ENCODE measurements around the gene ACER3.
"Not testable (repeated sequence)": the region's sequence is repeated elsewhere in the genome, so short reads cannot be mapped to it uniquely, and the experiment has no call there.

ACER3 gene

DNA sequence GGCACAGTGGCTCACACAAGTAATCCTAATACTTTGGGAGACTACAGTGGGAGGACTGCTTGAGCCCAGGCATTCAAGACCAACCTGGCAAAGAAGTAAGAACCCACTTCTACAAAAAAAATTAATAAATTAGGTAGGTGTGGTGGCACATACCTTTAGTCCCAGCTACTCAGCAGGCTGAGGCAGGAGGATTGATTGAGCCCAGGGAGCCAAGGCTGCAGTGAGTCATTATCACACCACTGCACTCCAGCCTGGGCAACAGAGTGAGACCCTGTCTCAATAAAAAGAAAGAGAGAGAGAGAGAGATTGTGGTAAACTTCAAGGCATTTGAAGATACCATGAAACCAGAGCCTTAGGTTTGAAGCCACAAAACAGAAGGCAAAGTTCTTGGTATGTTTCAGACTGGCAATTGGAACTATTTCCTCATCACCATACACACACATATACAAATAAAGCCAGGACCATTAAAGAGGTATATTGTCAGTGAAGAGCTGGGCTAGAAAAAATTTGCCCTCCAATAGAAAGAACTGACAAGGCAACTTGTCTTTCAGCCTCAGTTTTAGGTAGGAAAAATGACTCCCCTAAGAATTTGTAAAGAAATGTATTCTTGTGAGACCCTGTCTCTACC lies 148.9 kb downstream of the ACER3 start:
- DNase-seq, result no peak

DNA sequence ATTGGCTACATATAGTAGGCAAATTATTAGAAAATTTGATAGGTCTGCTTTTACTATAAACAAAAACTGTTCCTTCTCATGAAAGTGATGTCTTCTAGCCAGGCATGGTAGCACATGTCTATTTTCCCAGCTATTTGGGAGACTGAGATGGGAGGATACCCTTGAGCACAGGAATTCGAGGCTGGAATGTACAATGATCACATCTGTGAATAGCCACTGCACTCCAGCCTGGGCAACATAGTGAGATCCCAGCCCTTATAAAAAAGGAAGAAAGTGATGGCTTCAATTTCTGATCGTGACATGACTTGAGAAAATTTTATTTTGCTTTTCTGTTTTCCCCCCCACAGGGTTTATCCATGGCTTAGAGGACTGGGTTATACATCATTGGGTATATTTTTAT lies 154.0 kb downstream of the ACER3 start:
- no peak for DNase-seq

DNA sequence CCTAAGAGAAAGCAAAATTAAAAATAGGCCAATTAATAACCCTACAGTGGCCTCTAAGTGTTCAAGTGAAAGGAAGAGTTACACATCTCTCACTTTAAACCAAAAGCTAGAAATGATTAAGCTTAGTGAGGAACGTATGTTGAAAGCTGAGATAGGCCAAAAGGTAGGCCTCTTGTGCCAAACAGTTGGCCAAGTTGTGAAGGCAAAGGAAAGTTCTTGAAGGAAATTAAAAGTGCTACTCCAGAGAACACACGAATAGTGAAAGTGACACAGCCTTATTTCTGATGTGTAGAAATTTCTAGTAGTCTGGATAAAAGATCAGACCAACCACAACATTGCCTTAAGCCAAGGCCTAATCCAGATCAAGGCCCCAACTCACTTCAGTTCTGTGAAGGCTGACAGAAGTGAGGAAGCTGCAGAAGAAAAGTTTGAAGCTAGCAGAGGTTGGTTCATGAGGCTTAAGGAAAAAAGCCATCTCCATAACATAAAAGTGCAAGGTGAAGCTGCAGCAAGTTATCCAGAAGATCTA lies 157.7 kb downstream of the ACER3 start:
- not testable (repeated sequence) for DNase-seq

DNA sequence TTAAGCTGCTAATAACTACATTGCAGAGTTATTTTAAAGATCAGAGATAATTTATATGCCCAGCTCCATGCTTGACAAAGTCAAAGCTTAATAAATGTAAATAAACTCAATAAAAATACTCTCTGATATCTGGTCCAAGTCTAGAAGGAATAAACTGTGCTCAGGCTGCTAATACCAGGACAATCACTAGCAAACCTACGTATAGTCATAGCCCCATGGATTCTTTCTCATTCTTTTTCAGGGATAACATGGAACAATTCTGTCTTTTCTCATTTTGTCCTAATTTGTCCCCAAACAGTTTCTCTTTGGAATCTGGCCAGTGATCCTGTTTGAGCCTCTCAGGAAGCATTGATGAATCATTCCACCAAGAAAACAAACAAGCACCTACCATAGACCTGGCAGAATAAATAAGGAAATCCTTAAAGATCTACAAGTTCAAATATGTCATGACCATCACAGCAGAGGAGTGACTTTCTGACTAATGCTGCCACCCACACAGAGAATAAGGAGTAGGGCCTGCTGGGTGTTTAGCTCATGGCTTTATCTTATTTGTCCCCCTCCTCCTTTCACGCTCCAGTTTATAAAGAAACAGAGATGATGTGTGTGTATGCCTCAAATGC lies 159.4 kb downstream of the ACER3 start:
- no peak for DNase-seq

DNA sequence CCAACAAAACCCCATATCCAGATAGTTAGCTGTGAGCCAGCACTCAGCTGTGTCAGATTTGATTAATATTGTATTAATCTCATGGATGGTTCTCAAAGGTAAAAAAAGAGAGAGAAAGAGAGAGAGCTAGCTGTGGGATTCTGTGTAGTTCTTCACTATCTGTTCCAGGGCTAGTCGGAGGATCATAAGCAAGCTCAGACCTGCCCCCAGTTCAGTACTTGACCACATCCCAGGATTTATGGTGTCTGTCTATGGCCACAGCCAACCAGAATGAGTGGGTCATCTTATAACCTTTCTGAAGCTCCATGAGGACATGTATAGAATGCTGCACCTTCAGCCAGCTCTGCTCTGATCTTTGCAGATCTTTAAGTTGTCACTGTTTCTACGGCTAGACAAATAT lies 160.0 kb downstream of the ACER3 start:
- DNase-seq, result peak in 1 of 3 experiments; percentile 1

DNA sequence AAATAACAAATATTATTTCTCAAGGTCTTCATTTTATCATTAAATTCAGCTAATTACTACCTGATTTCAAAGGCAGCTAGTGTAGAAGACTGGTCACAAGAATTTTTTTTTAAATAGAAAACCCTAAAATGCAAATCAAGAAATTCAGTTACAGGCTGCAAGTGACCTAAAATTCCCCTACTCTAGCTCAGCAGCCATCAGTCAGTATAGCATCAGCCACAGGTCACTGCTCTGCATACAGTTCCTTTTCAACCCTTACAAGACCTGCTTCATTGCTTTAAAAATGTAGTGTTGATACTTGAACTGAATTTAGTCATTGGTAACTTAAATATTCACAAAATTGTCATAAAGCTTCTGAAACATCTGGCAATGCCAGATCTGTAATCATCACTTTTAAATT lies 164.0 kb downstream of the ACER3 start:
- DNase-seq, result no peak

DNA sequence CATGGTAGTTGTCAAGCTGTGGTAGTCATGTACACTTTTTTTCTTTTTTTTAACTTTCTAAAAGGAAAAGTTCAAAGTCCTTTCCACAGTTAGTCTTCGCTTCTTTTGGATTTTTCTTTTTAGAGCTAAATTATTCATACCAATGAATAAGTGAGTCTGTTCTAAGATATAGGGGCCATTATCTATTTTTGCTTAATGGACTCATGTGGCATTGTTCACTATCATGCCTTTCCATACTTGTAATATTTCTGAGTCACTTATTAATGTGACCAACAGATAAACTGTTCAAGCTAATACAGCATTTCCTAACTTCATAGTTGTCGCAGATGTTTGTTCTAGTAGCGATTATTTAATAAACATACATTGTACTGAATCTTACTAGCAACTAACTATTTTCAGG lies 165.5 kb downstream of the ACER3 start:
- no peak for DNase-seq

DNA sequence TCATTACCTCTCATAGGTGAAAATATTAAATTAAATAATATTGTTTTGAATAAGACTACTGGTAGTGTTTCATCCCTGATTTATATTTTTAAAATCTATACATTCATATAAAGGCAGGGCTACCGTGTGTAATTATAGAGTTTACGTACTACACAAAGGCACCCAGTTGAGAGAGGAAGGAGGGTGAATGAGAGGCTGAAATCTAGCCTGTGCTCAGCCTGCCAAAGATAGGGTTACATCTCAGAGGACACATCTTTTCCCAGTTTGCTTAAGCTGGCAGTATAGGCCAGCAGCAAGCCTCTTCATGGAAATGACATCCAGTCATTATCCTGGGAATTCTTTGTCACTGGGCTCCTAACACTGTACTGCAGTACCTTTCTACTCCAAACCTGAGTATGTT lies 166.0 kb downstream of the ACER3 start:
- peak in 2 of 3 experiments; percentile 19 to 72 for DNase-seq

DNA sequence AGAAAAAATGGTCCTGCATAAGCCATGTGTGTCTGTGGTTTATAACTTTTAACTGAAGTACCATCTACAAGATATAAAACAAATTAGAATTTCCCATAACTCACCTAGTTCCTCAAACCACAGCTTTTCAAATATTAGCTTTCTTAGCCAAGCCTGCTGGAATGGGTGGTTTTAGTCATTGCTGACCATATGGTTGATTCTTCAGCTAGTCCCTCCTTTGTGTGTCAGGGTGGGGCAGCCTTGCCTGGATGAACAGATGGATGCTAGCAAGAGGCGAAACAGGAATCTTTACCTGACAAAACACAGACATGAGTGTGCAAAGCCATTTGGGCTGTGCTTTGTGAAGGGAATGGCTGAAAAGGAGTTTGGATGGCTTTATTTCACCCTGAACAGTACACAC lies 166.6 kb downstream of the ACER3 start:
- DNase-seq, result peak in 1 of 3 experiments; percentile 37

DNA sequence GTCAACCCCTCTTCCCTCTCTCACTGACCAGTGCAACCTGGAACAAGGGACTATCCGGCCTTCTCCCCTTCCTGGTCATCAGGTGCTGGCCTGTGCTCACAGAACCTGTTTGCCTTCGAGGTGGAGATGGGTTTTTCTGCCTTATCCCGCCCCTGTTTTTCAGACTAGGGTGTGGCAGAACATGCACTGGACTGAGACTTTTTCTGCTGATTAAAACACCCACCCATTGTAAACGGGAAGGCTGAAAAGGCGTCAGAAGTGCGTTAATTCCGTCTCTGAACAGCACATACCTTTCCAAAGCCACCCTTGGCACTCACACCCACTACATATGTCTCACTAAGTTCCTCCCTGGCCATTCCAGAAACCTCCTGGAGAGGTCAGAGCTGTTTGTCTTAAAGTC lies 169.1 kb downstream of the ACER3 start:
- no peak for DNase-seq

DNA sequence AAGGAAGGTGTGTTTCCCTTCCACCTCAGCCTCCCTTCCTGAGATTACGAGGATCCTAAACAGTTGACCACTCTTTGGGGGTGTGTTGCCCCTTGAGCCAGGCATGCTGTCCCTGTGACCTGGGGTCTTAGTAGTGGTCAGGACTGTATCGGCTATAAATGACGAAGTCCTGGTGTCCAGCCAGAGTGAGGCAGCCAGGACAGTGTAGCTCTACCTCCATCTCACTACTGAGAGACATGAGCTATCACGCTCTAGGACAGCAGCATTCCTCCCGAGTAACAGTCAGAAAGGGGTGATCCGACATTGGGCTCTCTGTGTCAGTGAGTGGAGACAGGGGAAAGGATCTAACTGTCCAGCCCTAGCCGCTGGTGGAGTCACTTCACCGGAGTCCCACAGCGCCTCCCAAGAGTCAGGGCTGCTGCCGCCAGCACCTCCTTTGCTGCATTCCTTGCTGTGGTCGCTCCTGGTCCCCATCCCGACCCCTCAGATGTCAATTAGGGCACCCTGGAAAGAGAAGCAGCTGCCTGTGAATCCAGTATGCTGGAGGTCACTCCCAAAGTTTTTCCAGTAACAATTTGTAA lies 170.2 kb downstream of the ACER3 start:
- no peak for DNase-seq

DNA sequence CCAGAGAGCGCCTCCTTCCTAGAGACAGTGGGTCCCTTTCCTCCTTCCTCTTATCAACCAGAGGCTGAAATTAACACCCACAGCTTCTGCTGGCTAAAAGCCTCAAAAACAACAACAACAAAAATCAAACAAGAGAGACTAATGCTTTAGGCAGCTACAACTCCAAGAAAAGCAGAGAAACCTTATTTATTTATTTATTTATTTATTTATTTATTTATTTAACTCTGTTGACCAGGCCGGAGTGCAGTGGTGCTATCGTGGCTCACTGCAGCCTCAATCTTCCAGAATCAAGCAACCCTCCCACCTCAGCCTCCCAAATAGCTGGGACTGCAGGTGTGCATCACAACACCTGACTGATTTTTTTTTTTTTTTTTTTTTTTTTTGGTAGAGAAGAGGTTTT lies 170.9 kb downstream of the ACER3 start:
- no peak for DNase-seq

DNA sequence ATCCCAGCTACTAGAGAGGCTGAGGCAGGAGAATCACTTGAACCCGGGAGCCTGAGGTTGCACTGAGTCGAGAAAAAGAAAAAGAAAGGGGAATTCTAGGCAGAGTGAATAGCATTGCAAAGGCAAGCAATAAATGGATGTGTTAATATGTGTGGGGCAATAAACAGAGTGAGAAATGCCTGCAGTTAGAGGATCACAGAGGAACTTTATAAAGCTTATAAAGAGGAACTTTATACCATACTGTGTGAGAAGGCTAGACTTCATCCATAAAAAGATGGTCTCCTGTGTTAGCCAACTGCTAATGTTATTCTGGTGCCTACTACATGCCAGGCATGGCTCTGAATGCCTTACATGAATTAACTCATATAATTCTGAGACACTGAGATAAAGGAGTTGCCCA lies 174.3 kb downstream of the ACER3 start:
- no peak for DNase-seq

DNA sequence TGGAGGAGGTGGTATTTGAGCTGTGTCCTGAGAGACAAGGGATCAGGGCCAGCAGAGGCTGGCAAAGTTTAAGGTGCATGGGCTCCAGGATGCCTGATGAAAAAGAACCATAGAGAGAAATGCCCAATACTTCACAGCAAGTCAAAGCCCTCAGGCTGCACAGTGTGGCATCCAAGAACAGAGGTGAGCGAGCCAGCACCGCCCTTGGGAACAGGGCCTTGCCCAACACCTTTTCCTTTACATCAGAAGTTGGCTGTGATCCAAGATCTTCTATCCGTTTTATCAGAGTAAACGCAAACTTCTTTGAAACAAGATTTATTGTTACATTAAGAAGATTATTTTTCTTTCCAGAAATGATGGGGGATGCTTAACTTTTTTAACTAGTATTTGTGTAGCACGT lies 174.9 kb downstream of the ACER3 start:
- DNase-seq, result peak in 1 of 3 experiments; percentile 31

DNA sequence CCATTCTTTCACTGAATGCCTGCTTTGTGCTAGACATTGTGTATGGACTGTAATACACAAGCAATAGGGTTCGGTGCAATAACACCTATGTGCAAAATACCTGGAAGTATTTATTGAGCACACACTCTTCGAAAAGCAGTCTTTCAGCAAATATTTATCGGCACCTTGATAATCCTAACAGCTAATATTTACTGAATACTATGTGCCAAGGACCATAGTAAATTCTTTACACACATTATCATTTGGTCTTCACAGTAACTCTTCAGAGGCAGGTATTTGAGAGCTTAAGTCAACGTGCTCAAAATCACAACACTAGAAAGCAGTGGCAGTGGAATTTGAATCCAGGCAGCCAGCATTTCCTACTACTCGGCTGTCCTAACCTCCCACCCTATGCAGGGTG lies 175.7 kb downstream of the ACER3 start:
- no peak for DNase-seq

DNA sequence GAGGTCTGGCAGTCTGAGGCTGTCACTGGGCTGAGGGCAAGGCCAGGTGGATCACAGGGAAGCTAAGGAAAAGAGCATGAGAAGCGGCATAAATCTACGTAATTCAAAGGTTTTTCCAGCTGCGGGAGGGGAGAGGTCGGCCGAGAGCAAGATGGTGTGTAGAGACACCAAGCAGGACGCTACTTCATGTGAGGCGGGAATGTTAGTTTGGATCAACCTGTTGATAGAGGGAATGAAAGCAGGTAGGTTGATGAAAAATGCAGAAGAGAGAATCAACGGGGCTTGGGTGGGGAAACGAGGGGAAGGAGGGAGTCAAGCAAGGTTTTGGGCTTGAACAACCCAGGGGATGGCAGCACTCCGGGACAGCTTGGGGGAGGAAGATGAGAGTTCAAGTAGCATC lies 176.3 kb downstream of the ACER3 start:
- DNase-seq, result no peak

DNA sequence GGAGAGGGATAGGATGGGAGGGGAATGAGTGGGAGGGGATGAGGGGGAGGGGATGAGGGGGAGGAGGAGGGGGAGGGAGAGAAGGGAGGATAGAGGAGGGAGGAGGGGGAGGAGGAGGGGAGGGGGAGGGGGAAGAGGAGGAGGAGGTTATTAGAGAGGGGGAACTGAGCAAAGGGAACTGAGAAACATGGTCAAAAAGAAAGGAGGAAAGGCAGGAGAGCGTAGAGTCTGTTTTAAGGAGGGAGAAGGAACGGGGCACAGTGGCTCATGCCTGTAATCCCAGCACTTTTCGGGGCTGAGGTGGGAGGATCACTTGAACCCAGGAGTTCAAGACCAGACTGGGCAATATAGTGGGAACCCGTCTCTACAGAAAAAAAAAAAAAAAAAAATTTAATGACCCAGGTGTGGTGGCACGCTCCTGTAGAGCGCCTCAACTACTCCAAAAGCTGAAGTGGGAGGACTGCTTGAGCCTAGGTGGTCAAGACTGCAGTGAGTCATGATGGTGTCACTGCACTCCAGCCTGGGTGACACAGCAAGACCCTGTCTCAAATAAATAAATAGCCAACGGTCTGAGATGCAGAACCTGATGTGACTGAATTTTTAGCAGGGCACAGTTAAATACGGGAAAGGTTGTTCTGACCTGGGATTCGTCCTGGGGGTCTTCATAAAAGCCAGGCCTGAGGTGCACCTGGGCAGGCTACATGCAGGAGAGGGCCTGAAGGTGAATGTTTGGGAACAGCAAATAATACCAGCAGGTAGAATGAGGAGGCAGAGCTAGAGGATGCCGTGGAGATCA lies 177.5 kb downstream of the ACER3 start:
- no peak for DNase-seq

DNA sequence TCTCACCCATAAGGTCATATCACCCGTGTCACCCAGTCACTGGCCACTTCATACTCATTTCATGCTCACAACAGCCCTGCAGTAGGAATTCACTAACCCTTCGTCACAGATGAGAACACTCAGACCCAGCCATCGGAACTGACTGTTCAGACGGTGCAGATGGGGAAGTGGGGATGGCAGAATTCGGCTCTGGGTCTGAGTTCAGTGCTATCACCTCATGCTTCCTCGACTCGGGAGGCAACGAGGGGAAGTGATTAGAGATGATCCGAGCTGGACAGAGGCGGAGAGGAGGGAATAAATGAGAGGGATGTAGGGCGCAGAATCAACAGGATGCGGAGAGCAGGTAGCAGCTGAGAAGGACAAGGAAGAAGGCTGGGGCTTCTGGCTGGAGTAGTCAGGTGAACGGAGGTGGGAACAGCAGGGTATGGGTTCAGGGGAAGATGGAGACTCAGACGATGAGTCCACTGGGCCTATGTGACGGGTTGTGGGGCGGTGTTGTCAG lies 178.2 kb downstream of the ACER3 start:
- no peak for DNase-seq

DNA sequence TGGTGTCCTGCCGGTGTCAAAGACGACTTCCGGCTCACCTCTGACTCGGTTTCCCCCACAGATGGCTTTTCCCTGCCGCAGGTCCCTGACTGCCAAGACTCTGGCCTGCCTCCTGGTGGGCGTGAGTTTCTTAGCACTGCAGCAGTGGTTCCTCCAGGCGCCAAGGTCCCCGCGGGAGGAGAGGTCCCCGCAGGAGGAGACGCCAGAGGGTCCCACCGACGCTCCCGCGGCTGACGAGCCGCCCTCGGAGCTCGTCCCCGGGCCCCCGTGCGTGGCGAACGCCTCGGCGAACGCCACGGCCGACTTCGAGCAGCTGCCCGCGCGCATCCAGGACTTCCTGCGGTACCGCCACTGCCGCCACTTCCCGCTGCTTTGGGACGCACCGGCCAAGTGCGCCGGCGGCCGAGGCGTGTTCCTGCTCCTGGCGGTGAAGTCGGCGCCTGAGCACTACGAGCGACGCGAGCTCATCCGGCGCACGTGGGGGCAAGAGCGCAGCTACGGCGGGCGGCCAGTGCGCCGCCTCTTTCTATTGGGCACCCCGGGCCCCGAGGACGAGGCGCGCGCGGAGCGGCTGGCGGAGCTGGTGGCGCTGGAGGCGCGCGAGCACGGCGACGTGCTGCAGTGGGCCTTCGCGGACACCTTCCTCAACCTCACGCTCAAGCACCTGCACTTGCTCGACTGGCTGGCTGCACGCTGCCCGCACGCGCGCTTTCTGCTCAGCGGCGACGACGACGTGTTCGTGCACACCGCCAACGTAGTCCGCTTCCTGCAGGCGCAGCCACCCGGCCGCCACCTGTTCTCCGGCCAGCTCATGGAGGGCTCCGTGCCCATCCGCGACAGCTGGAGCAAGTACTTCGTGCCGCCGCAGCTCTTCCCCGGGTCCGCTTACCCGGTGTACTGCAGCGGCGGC lies 179.0 kb downstream of the ACER3 start:
- no peak for DNase-seq

DNA sequence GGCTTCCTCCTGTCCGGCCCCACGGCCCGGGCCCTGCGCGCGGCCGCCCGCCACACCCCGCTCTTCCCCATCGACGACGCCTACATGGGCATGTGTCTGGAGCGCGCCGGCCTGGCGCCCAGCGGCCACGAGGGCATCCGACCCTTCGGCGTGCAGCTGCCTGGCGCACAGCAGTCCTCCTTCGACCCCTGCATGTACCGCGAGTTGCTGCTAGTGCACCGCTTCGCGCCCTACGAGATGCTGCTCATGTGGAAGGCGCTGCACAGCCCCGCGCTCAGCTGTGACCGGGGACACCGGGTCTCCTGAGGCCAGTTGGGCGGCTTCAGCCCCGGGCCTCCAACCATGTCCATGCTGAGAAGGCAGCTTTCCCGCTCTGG lies 179.7 kb downstream of the ACER3 start:
- DNase-seq, result no peak

DNA sequence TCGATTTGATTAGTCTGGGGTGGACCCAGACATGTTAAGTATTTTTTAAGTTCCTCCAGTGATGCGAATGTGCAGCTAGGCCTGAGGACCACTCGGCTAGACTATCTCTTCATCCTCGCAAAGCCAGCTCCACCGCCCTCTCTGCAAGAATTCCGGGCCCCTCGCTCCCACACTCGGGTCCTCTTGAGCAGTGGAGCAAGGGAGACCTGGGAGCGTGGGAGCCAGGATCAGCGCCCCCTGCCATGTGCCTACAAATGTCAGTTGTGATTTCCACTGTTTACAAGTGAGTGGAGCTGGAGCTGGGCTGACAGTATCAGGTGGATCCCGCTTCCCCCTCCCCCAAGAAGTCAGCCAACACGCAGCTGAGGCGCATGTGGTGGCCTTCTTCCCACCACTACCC lies 180.2 kb downstream of the ACER3 start:
- no peak for DNase-seq

DNA sequence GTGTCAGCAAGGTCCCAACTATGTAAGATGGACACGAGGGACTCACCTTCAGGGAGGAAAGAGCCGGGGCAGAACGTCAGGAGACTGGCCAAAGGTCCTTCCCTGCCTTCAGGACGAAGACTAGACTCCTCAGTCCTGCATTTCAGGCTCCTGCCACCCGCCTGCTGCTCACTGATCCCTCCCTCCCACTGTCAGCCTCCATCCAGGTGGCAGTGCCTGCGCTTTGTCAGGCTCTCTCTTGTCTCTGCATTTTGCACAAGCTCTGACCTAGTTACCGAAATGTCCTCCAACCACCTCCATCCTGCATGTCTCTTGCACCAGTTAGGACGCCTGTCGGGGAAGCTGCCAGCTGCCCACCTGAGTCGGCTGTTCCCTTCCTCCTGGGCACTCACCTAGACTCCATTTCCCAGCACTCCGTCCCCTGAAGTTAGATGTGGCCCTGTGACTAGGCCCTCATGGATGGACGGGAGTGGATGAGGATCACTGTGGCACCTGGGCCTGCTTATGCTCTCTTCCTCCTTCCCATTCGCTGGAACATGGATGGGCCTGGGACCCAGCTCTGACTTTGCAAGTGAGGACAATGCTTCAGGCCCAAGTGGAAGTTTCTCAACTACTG lies 181.5 kb downstream of the ACER3 start:
- no peak for DNase-seq

Measured in NCI-H1417 (cell line).